Stomach smooth muscle (tissue), 2 donors: Measurements from ENCODE around the gene DENR.
"Not testable (repeated sequence)": the region's sequence is repeated elsewhere in the genome, so short reads cannot be mapped to it uniquely, and the experiment has no call there.

ENCODE experiments used
- H3K27ac ChIP-seq: one replicate; pipeline ENCODE4 v1.7.0; 2013; ENCODE audit warnings: mild to moderate bottlenecking, low read length, inconsistent platforms
- H3K27me3 ChIP-seq, 2 donors: one replicate each; pipeline ENCODE4 v1.7.0; 2013; ENCODE audit warnings: low read length in 2 of 2; ENCODE audit not compliant: insufficient read depth in 2 of 2, control insufficient read depth in 1 of 2
- H3K36me3 ChIP-seq, 2 donors: one replicate each; pipeline ENCODE4 v1.7.0; 2013; ENCODE audit warnings: low read length in 2 of 2; ENCODE audit not compliant: control insufficient read depth in 2 of 2, insufficient read depth in 2 of 2
- H3K4me1 ChIP-seq: one replicate; pipeline ENCODE4 v1.7.0; 2013; ENCODE audit warnings: low read length; ENCODE audit not compliant: control insufficient read depth, insufficient read depth
- H3K4me3 ChIP-seq, 2 donors: one replicate each; pipeline ENCODE4 v1.7.0; 2013; ENCODE audit warnings: low read length in 2 of 2
- H3K9ac ChIP-seq, 2 donors: one replicate each; pipeline ENCODE4 v1.7.0; 2013; ENCODE audit warnings: low read length in 2 of 2, mild to moderate bottlenecking in 1 of 2
- H3K9me3 ChIP-seq, 2 donors: one replicate each; pipeline ENCODE4 v1.7.0; 2013; ENCODE audit warnings: low read length in 2 of 2; ENCODE audit not compliant: control insufficient read depth in 2 of 2
- donor health status: healthy.
- donor health status: Pancreatic carcinoma.

Gene DENR

DNA sequence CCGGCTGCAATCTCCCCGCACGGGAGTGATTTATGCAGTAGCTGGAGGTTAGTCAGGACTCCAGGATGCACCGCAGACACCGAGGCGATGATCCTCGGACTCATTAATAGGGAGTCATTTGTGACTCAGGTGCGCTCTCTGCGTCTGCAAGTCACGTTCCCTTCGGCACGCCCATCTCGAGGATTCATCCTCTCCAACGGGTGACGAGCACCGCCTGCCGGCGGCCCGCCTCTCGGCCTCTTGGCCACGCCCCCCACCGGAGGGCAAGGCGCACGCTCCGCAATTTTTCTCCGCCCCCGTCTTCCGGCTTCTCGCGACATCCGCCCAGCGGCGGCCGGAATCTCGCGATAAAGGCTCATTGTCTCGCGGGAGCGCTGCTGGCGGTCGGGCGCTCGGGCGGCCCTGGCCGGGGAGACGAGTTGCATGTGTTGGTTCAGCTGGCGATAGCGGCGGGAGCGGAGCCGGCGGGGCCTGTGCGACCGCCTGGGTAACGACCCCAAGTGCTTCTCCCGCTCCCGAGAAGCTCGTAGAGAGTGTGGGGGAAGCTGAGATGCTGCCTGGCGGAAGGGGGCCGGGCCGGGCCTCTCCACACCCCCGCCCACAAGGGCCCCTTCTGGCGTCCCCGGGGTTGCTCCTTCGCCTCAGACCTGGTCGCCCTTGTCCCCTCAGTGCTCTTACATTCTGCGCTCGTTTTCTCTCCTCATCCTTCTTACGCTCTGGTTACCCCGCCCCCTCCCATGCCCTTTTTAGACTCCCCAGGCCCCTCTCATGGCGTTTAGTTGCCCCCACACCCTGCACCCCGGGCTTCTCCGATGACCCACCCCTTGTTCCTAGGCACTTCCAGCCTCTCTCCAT is at the start of gene DENR:
DENR (plus strand) TSS at position 361 of the 855 bp plus-strand sequence. CDS start 878 bp downstream, outside the sequence.
- Histone ChIP-seq H3K27ac (peak within 1 kb of the TSS; percentile 69), H3K9ac (peak within 1 kb of the TSS; percentile 96 to 97), H3K27me3 (no peaks in the 10 kb centered on the region), H3K4me3 (peak within 1 kb of the TSS; percentile 88 to 91), H3K4me1 (peaks cover 11% of the 10 kb centered on the region), H3K36me3 (peaks cover 8 to 16% of the 10 kb centered on the region in 2 donors), H3K9me3 (no peaks in the 10 kb centered on the region)

GRCh38 chr12:122702890-122703611 is 49.6 kb upstream of the DENR start, which contains the start of gene HCAR2:
Gene HCAR2, minus strand, starts transcription at chr12:122703357. Its CDS starts 74 bp downstream, at chr12:122703283.
- H3K9me3 ChIP-seq, H3K36me3 ChIP-seq, H3K4me1 ChIP-seq, H3K27ac ChIP-seq, H3K9ac ChIP-seq, H3K4me3 ChIP-seq, H3K27me3 ChIP-seq: not testable (repeated sequence)

DNA sequence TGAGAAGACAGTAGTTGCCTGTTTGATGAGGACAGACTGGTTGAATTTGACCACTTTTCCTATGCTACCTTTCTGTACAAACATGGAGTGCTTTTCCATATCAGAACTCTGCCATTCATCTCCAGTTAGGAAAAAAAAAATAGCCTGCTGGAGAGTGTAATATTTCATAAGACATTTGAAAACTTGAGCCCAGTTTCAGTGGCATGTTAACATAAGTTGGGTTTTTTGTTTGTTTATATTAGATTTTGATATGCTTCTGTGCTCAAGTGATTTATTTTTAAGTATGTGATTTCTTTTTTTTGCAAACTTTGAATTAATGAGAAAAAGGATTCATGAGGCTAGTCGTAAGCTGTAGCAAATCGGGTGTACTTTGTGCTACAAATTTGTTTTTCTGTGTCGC is 48.8 kb upstream of the DENR start:
- H3K36me3 ChIP-seq, H3K9me3 ChIP-seq, H3K4me1 ChIP-seq, H3K9ac ChIP-seq, H3K27ac ChIP-seq, H3K4me3 ChIP-seq, H3K27me3 ChIP-seq: not testable (repeated sequence)

DNA sequence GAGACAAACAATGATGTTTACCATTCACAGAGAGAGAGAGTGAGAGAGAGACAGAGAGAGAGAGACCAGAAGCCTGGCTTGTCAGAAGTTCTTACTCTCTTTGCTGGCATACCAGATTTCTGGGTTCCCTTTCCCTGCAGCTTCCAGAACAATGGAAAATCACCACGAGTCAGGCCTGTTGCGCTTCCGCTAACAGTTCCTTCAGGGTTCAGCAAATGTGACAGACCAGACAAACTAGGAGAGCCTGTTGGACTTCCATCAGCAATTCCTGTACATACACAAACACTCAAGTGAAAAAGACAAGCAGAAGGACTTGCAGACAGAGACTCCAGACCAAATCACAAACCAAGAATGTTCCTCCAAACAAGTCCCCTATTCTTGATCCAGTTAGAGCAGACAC is 43.3 kb upstream of the DENR start:
- not testable (repeated sequence) for H3K9me3 ChIP-seq, H3K27me3 ChIP-seq, H3K4me1 ChIP-seq, H3K9ac ChIP-seq, H3K27ac ChIP-seq, H3K36me3 ChIP-seq, H3K4me3 ChIP-seq

- H3K4me3 ChIP-seq, H3K27ac ChIP-seq, H3K36me3 ChIP-seq, H3K4me1 ChIP-seq, H3K9me3 ChIP-seq, H3K27me3 ChIP-seq, H3K9ac ChIP-seq: not testable (repeated sequence)
Observed at GRCh38 chr12:122710341-122710740, 42.3 kb upstream of the DENR start.

DNA sequence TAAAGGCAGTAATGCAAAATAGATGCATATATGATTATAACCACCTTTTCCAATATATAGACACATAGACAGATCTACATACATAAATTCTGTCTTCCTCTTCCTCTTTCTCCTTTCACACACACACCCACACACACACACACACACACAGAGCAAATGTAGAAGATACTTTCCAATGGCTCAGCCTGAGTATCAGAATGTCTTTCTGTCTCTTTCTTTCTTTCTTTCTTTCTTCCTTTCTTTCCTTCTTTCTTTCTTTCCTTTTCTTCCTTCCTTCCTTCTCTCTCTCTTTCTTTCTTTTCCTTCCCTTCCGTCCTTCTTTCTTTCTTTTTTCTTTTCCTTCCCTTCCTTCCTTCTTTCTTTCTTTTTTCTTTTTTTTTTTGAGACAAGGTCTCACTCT is 41.4 kb upstream of the DENR start:
- H3K9me3 ChIP-seq, H3K27ac ChIP-seq, H3K9ac ChIP-seq, H3K4me3 ChIP-seq, H3K36me3 ChIP-seq, H3K27me3 ChIP-seq, H3K4me1 ChIP-seq: not testable (repeated sequence)

DNA sequence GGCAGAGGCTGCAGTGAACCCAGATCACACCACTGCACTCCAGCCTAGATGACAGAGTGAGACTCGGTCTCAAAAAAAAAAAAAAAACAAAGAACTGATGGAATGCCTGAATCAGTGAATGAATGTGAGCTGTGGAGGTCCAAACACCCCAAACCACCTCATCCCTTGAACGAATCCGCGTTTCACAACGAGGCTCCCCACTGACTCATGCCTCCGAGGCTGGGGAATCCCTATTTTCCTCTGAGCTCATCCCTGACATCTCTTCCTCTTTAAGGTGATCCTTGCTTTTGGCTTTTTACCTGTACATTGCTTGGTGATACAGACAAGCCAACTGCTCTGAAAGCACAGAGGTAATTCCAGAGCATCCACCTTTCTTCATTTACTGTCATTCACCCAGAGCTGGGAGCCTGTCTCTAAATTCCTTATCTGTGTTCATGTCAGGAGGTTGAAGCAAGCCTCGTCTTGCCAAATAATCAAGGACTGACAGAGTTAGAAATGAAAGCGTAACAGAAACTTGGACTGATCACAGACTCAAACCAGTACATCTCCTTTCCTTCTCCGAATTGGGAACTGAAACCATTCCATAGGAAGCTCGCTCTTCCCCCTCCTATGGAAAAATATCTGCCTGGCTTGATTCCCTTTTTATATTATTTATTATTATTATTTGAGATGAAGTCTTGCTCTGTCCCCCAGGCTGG is 39.0 kb upstream of the DENR start:
- not testable (repeated sequence) for H3K36me3 ChIP-seq, H3K9ac ChIP-seq, H3K27me3 ChIP-seq, H3K9me3 ChIP-seq, H3K4me3 ChIP-seq, H3K4me1 ChIP-seq, H3K27ac ChIP-seq

DNA sequence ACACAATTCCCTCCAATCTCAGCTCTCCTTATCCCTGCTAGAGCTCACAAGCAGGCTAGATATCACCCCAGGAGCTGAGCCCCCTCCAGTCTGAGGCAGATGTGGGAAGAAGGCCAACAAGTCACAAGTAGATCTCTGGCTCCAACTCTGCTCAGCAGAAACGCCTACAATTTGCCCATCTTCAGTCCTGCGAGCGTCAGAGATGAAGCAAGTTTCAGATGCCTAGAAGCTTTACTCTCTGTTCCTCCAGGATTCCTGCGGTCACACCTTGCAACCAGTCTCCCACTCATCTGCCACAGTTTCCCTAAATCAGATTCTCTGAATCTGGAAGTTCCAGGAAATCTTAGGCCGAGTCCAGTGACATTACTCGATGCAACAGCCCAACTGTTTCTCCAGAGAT is 37.4 kb upstream of the DENR start:
- H3K27ac ChIP-seq, H3K4me3 ChIP-seq, H3K9ac ChIP-seq, H3K4me1 ChIP-seq, H3K36me3 ChIP-seq, H3K27me3 ChIP-seq, H3K9me3 ChIP-seq: not testable (repeated sequence)

DNA sequence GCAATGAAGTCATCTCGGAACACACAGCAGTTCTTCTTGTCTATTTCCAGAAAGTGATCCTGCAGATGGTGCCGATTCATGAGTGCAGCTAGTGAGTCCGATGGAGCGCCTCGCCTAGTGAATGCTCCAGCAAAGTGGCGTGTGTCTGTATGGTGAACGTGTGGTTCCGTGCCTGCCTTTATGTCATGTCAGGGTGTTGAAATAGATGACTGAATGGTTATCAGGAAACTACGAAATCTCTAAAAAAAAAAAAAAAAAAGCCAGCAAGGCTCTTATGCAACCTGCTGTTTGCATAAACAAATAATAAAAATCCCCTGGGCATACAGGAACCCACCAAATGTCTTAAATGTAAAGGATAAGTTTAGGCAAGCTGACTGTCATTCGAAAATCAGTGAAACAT is 36.0 kb upstream of the DENR start, which contains the start of gene HCAR3:
HCAR3 (minus strand) TSS at position 154 of the 400 bp plus-strand sequence; CDS start at position 80, 74 bp downstream.
- not testable (repeated sequence) for H3K27ac ChIP-seq, H3K9me3 ChIP-seq, H3K27me3 ChIP-seq

GRCh38 chr12:122721057-122721545 is 31.5 kb upstream of the DENR start:
- Histone ChIP-seq H3K27me3 (no peaks in the 10 kb centered on the region), H3K9me3 (no peaks in the 10 kb centered on the region), H3K36me3 (no peaks in the 10 kb centered on the region), H3K27ac (no peak overlapping the region), H3K4me1 (no peaks in the 10 kb centered on the region), H3K4me3 (no peak overlapping the region), H3K9ac (no peak overlapping the region)

More for the DNA sequence above, 36.0 kb upstream of the DENR start, which contains the start of gene HCAR3:
- H3K4me3 ChIP-seq, H3K36me3 ChIP-seq, H3K9ac ChIP-seq, H3K4me1 ChIP-seq: not testable (repeated sequence)
